ENCODE measurements around the gene EML4. TPM values are rescaled to one million over a fixed set of nuclear protein-coding genes. Genes with fewer than 3 reads are reported as not detected.

EML4 gene
- total and polyA plus RNA-seq, 10 of the 15 experiments (the other 5 are each of a cell fraction or from before 2014, with no cell fraction given) = 23.1 to 91.3 (median 77.4) TPM

DNA sequence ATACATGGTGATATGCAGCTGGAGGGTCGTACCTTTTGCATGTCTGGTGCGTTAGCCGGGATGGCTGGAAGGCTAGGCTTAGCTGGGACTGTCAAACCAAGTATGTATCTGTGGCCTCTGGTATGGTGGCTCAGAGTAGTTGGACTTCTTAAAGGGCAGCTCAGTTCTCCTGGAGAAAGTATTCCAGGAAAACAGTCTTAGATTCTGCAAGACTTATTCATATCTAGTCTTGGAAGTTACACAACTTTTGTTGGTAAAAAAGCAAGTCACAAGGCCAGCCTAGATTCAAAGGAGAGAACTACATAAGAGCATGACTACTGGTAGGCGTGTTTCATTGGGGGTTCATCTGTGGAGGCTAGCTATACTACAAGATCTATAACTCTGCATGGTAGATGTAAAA lies 45.5 kb downstream of the EML4 start:
- H3K4me2 ChIP-seq (ENCODE audit: control insufficient read depth, insufficient read depth) = no peak overlapping the region
- H3K9me3 ChIP-seq (replicated peaks; ENCODE audit: control insufficient read depth, insufficient read depth, low read length) = no peaks in the 10 kb centered on the region
- WGBS (ENCODE audit: insufficient coverage, insufficient replicate concordance, low lambda C conversion rate, missing lambda C conversion rate) = 96% methylated on average over 4 of the region's 4 CpGs
- H2AFZ ChIP-seq (ENCODE audit: control insufficient read depth, low read depth, low read length) = no peak overlapping the region
- H3K4me1 ChIP-seq (ENCODE audit: control insufficient read depth, insufficient read depth, low read length) = no peaks in the 10 kb centered on the region
- ChIA-PET POLR2A (interaction anchor here (0.9 kb wide), 1 partner anchor 36 kb away, joined by 3 read pairs; no protein-coding TSS in a partner anchor), RAD21 (ENCODE audit: unreplicated experiment) (interaction anchor here (0.8 kb wide), 1 partner anchor 17 kb away, joined by 3 read pairs; no protein-coding TSS in a partner anchor), CTCF (interaction anchor here (0.8 to 1.7 kb wide), 5 partner anchors 11 to 197 kb away, joined by 3 read pairs; no protein-coding TSS in a partner anchor), SMC1A (ENCODE audit: uncharacterized antibody, unreplicated experiment) (interaction anchor here (1.1 to 2.3 kb wide), 4 partner anchors 9 to 118 kb away, joined by 3 to 12 read pairs (median 6); no protein-coding TSS in a partner anchor)
- H3K9ac ChIP-seq (ENCODE audit: control insufficient read depth, insufficient read depth, low read length) = no peak overlapping the region
- FAIRE-seq = no peak
- no TSS peak for BruUV-seq (replicated peaks)
- H3K4me3 ChIP-seq = no peak overlapping the region
- TF ChIP-seq GABPA (IDR thresholded peaks at IDR 0.05; ENCODE audit: low read depth) (no peak), EZH2 (IDR thresholded peaks at IDR 0.05; ENCODE audit: borderline replicate concordance, control insufficient read depth, low read depth, low read length) (no peak), BCL11A (IDR thresholded peaks at IDR 0.05; ENCODE audit: low read depth, low read length) (no peak), ZSCAN29 (IDR thresholded peaks at IDR 0.05) (no peak), ESRRA (IDR thresholded peaks at IDR 0.05; ENCODE audit: low read length) (no peak), KDM1A (IDR thresholded peaks at IDR 0.05; ENCODE audit: borderline replicate concordance) (no peak), ZBED1 (IDR thresholded peaks at IDR 0.05; ENCODE audit: borderline replicate concordance) (no peak), REST (IDR thresholded peaks at IDR 0.05; ENCODE audit: low read depth, low read length) (no peak), POU2F2 (IDR thresholded peaks at IDR 0.05; ENCODE audit: borderline replicate concordance, low read depth, low read length) (no peak), PKNOX1 (IDR thresholded peaks at IDR 0.05) (no peak)
- TF ChIP-seq, protein P1, sequence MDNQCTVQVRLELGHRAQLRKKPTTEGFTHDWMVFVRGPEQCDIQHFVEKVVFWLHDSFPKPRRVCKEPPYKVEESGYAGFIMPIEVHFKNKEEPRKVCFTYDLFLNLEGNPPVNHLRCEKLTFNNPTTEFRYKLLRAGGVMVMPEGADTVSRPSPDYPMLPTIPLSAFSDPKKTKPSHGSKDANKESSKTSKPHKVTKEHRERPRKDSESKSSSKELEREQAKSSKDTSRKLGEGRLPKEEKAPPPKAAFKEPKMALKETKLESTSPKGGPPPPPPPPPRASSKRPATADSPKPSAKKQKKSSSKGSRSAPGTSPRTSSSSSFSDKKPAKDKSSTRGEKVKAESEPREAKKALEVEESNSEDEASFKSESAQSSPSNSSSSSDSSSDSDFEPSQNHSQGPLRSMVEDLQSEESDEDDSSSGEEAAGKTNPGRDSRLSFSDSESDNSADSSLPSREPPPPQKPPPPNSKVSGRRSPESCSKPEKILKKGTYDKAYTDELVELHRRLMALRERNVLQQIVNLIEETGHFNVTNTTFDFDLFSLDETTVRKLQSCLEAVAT (IDR thresholded peaks at IDR 0.05) = no peak
- TF ChIP-seq, protein P2, sequence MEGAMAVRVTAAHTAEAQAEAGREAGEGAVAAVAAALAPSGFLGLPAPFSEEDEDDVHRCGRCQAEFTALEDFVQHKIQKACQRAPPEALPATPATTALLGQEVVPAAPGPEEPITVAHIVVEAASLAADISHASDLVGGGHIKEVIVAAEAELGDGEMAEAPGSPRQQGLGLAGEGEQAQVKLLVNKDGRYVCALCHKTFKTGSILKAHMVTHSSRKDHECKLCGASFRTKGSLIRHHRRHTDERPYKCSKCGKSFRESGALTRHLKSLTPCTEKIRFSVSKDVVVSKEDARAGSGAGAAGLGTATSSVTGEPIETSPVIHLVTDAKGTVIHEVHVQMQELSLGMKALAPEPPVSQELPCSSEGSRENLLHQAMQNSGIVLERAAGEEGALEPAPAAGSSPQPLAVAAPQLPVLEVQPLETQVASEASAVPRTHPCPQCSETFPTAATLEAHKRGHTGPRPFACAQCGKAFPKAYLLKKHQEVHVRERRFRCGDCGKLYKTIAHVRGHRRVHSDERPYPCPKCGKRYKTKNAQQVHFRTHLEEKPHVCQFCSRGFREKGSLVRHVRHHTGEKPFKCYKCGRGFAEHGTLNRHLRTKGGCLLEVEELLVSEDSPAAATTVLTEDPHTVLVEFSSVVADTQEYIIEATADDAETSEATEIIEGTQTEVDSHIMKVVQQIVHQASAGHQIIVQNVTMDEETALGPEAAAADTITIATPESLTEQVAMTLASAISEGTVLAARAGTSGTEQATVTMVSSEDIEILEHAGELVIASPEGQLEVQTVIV (IDR thresholded peaks at IDR 0.05; ENCODE audit: borderline replicate concordance, partially characterized antibody) = no peak
- intact Hi-C loops (cut with micrococcal nuclease; ENCODE audit: unreplicated experiment) = no loop called here
- H3K79me2 ChIP-seq (ENCODE audit: control insufficient read depth, insufficient read depth, low read length) = peaks cover 36% of the 10 kb centered on the region
- H3K27me3 ChIP-seq (replicated peaks in 1 of 2; ENCODE audit: control insufficient read depth in 2 of 2, insufficient read depth in 2 of 2, low read length in 1 of 2) = no peaks in the 10 kb centered on the region
- H3K27ac ChIP-seq (ENCODE audit: control insufficient read depth, insufficient read depth) = no peak overlapping the region
- no peak for DNase-seq (ENCODE audit: low read depth, low spot score)
- peaks cover 0 to 3% of the 10 kb centered on the region in 2 experiments; a peak in 1 of 4 replicates for H3K36me3 ChIP-seq (ENCODE audit: control insufficient read depth in 2 of 2, insufficient read depth in 2 of 2, low read length in 1 of 2)
- ATAC-seq = no peak
- no peaks in the 10 kb centered on the region for H4K20me1 ChIP-seq (ENCODE audit: control insufficient read depth, insufficient read depth)
- in situ Hi-C loops (cut with MboI) = no loop called here
